GM18909 (cell line): ENCODE measurements around the gene EXOC4.

Experiments used
- ATAC-seq: cut with Tn5 transposase; IDR thresholded peaks from one replicate; pipeline ENCODE4 v1.9.1; 2021; ENCODE audit warnings: mild to moderate bottlenecking; ENCODE audit not compliant: unreplicated experiment, poor library complexity

Gene EXOC4

GRCh38 chr7:133797818-133798520 lies 545.1 kb downstream of the EXOC4 start:
- ATAC-seq: no peak

GRCh38 chr7:133801341-133801740 lies 548.5 kb downstream of the EXOC4 start:
- no peak for ATAC-seq

GRCh38 chr7:133804127-133804526 lies 551.2 kb downstream of the EXOC4 start:
- ATAC-seq: peak; percentile 47

- ATAC-seq: no peak
Measured at GRCh38 chr7:133805426-133805825, 552.5 kb downstream of the EXOC4 start.

- no peak for ATAC-seq
Measured at GRCh38 chr7:133807624-133808492, 555.0 kb downstream of the EXOC4 start.

GRCh38 chr7:133808493-133808866 lies 555.6 kb downstream of the EXOC4 start:
- ATAC-seq: no peak

GRCh38 chr7:133812877-133813276 lies 560.0 kb downstream of the EXOC4 start:
- no peak for ATAC-seq

- no peak for ATAC-seq
Measured at GRCh38 chr7:133815611-133816210, 562.8 kb downstream of the EXOC4 start.

GRCh38 chr7:133819695-133820094 lies 566.8 kb downstream of the EXOC4 start:
- no peak for ATAC-seq

- no peak for ATAC-seq
Measured at GRCh38 chr7:133820584-133820983, 567.7 kb downstream of the EXOC4 start.

GRCh38 chr7:133821171-133821570 lies 568.3 kb downstream of the EXOC4 start:
- no peak for ATAC-seq

GRCh38 chr7:133822001-133822641 lies 569.2 kb downstream of the EXOC4 start:
- ATAC-seq: no peak

- no peak for ATAC-seq
Measured at GRCh38 chr7:133822868-133823552, 570.1 kb downstream of the EXOC4 start.

GRCh38 chr7:133824132-133824531 lies 571.3 kb downstream of the EXOC4 start:
- no peak for ATAC-seq

GRCh38 chr7:133827707-133828623 lies 575.1 kb downstream of the EXOC4 start:
- ATAC-seq: no peak

- ATAC-seq: no peak
Measured at GRCh38 chr7:133828906-133829305, 576.0 kb downstream of the EXOC4 start.

- no peak for ATAC-seq
Measured at GRCh38 chr7:133829336-133829897, 576.5 kb downstream of the EXOC4 start.

GRCh38 chr7:133830081-133830480 lies 577.2 kb downstream of the EXOC4 start:
- no peak for ATAC-seq

- no peak for ATAC-seq
Measured at GRCh38 chr7:133836666-133837065, 583.8 kb downstream of the EXOC4 start.
